ENCODE measurements around the gene FLNB.
"Not testable (repeated sequence)": the region's sequence is repeated elsewhere in the genome, so short reads cannot be mapped to it uniquely, and the experiment has no call there.

FLNB gene

GRCh38 chr3:58190291-58190690 lies 182.1 kb downstream of the FLNB start:
- DNase-seq (ENCODE audit: low read depth, low spot score), result no peak
- no peak overlapping the region for H3K27ac ChIP-seq

GRCh38 chr3:58190882-58191281 lies 182.7 kb downstream of the FLNB start:
- H3K27ac ChIP-seq, result no peak overlapping the region
- DNase-seq (ENCODE audit: low read depth, low spot score), result no peak

GRCh38 chr3:58191361-58191991 lies 183.3 kb downstream of the FLNB start:
- H3K27ac ChIP-seq, result no peak overlapping the region

GRCh38 chr3:58192069-58192468 lies 183.8 kb downstream of the FLNB start:
- no peak for DNase-seq (ENCODE audit: low read depth, low spot score)
- H3K27ac ChIP-seq, result no peak overlapping the region

More at GRCh38 chr3:58191361-58191991, 183.3 kb downstream of the FLNB start:
- no peak for DNase-seq (ENCODE audit: low read depth, low spot score)

- no peak for DNase-seq (ENCODE audit: low read depth, low spot score)
- no peak overlapping the region for H3K27ac ChIP-seq
These were observed 185.6 kb downstream of the FLNB start for GRCh38 chr3:58193682-58194407.

- H3K27ac ChIP-seq, result no peak overlapping the region
- no peak for DNase-seq (ENCODE audit: low read depth, low spot score)
These were observed 189.4 kb downstream of the FLNB start for GRCh38 chr3:58197588-58197987.

GRCh38 chr3:58198362-58198761 lies 190.1 kb downstream of the FLNB start:
- peak overlapping the region; percentile 7 for H3K27ac ChIP-seq
- no peak for DNase-seq (ENCODE audit: low read depth, low spot score)

GRCh38 chr3:58198804-58199203 lies 190.6 kb downstream of the FLNB start:
- peak overlapping the region; percentile 7 for H3K27ac ChIP-seq
- no peak for DNase-seq (ENCODE audit: low read depth, low spot score)

GRCh38 chr3:58200121-58200709 lies 192.0 kb downstream of the FLNB start:
- no peak for DNase-seq (ENCODE audit: low read depth, low spot score)
- no peak overlapping the region for H3K27ac ChIP-seq

- no peak for DNase-seq (ENCODE audit: low read depth, low spot score)
These were observed 192.7 kb downstream of the FLNB start for GRCh38 chr3:58200846-58201355.

GRCh38 chr3:58201451-58201850 lies 193.2 kb downstream of the FLNB start:
- not testable (repeated sequence) for DNase-seq (ENCODE audit: low read depth, low spot score); H3K27ac ChIP-seq

More at GRCh38 chr3:58200846-58201355, 192.7 kb downstream of the FLNB start:
- H3K27ac ChIP-seq, result no peak overlapping the region

GRCh38 chr3:58202917-58203360 lies 194.7 kb downstream of the FLNB start:
- no peak for DNase-seq (ENCODE audit: low read depth, low spot score)

GRCh38 chr3:58203541-58203940 lies 195.3 kb downstream of the FLNB start:
- no peak overlapping the region for H3K27ac ChIP-seq
- no peak for DNase-seq (ENCODE audit: low read depth, low spot score)

More at GRCh38 chr3:58202917-58203360, 194.7 kb downstream of the FLNB start:
- H3K27ac ChIP-seq, result no peak overlapping the region

- H3K27ac ChIP-seq, result no peak overlapping the region
- DNase-seq (ENCODE audit: low read depth, low spot score), result no peak
These were observed 196.5 kb downstream of the FLNB start for GRCh38 chr3:58204720-58205119.

- peak overlapping the region; percentile 61 for H3K27ac ChIP-seq
- DNase-seq (ENCODE audit: low read depth, low spot score), result no peak
These were observed 197.8 kb downstream of the FLNB start for GRCh38 chr3:58205981-58206380.

- DNase-seq (ENCODE audit: low read depth, low spot score), result no peak
- H3K27ac ChIP-seq, result peak overlapping the region; percentile 61
These were observed 198.3 kb downstream of the FLNB start for GRCh38 chr3:58206406-58207011.

- no peak overlapping the region for H3K27ac ChIP-seq
- DNase-seq (ENCODE audit: low read depth, low spot score), result no peak
These were observed 199.7 kb downstream of the FLNB start for GRCh38 chr3:58207954-58208353.

- H3K27ac ChIP-seq, result no peak overlapping the region
- no peak for DNase-seq (ENCODE audit: low read depth, low spot score)
These were observed 201.7 kb downstream of the FLNB start for GRCh38 chr3:58209933-58210332.

- DNase-seq (ENCODE audit: low read depth, low spot score), result no peak
These were observed 202.7 kb downstream of the FLNB start, which contains the start of gene DNASE1L3 for GRCh38 chr3:58210761-58211460. TSS of gene DNASE1L3 (minus strand) at chr3:58210972. CDS start at chr3:58210906, 66 bp downstream.

More at GRCh38 chr3:58210761-58211460, 202.7 kb downstream of the FLNB start, which contains the start of gene DNASE1L3:
- no peak within 1 kb of the TSS for H3K27ac ChIP-seq
